ENCODE data around the gene MRPL44.

The MRPL44 gene

DNA sequence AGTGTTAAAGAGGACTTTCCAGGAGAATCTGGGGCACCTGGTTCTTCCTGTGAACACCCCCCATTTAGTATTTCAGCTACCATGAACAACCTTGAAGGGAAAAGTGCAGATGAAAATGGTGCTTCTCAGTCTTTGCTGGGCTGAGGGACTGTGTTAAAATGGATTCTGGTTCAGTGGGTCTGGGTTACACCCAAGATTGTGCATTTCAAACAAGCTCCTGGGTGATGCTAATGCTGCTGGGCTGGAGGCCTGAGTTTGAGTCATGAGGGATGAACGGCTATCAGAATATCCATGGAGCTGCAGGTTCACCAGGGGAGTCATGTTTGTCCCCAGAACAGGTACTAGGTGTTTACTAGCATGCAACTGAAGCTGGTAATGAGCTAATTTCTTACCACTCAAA lies 24.0 kb downstream of the MRPL44 start:
- TF ChIP-seq, protein P1, sequence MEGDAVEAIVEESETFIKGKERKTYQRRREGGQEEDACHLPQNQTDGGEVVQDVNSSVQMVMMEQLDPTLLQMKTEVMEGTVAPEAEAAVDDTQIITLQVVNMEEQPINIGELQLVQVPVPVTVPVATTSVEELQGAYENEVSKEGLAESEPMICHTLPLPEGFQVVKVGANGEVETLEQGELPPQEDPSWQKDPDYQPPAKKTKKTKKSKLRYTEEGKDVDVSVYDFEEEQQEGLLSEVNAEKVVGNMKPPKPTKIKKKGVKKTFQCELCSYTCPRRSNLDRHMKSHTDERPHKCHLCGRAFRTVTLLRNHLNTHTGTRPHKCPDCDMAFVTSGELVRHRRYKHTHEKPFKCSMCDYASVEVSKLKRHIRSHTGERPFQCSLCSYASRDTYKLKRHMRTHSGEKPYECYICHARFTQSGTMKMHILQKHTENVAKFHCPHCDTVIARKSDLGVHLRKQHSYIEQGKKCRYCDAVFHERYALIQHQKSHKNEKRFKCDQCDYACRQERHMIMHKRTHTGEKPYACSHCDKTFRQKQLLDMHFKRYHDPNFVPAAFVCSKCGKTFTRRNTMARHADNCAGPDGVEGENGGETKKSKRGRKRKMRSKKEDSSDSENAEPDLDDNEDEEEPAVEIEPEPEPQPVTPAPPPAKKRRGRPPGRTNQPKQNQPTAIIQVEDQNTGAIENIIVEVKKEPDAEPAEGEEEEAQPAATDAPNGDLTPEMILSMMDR (conservative IDR thresholded peaks at IDR 0.05; ENCODE audit: low read length) = no peak
- H3K4me3 ChIP-seq (ENCODE audit: low read length) = no peak overlapping the region
- no peak for DNase-seq (ENCODE audit: low read depth)

DNA sequence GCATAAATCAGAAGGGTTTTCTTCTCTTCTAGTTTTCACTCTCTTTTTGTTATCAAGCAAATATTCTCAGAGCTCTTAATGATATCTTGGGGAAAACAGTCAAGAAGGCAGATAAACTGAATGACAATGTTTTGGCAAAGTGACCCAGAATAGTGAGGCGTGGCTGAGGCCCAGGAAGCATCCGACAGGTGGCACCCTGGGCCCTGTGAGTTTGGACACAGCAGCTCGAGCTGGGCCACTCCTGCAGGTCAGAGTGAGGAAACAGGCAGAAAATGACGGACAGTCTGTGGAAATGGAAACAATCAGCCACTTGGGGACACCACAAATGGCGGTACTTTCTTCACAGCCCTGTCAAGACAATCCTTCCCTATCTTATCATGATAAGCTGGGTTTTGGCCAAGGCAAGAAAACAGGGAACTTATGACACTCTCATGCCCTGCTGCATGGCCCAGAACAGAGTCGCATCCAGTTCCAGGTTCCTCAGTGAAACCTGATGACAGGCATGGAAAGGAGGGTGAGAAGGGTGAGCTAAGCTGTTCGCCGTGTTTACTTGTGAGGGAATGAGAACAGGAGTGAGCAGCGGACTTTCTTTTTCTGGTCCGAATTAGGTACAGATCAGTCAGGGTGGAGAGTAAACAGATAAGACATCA lies 32.1 kb downstream of the MRPL44 start:
- TF ChIP-seq, protein P1 (conservative IDR thresholded peaks at IDR 0.05; ENCODE audit: low read length) = no peak
- no peak overlapping the region for H3K4me3 ChIP-seq (ENCODE audit: low read length)
- no peak for DNase-seq (ENCODE audit: low read depth)

DNA sequence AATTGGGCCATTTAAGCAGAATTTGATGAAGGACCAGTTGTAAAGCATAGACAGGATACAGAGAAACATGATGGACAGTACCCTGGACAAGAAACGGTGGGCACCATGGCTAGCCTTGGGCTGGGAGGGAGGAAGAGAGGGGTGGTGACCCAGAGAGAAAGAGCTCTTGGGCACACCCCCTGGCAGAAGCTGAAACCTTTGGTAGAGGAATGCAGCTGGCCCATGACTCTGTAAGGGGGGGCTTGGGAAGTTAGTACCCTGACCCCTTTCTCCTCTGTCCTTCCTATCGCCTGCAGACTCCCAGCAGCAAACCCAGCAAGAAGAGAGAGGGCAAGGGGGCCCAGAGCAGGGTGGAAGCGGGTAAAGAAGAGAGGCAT lies 32.6 kb downstream of the MRPL44 start:
- DNase-seq (ENCODE audit: low read depth) = no peak
- H3K4me3 ChIP-seq (ENCODE audit: low read length) = no peak overlapping the region
- TF ChIP-seq, protein P1 (conservative IDR thresholded peaks at IDR 0.05; ENCODE audit: low read length) = no peak

GRCh38 chr2:223991611-223992010 lies 34.3 kb downstream of the MRPL44 start:
- TF ChIP-seq, protein P1 (conservative IDR thresholded peaks at IDR 0.05; ENCODE audit: low read length) = no peak
- no peak overlapping the region for H3K4me3 ChIP-seq (ENCODE audit: low read length)
- no peak for DNase-seq (ENCODE audit: low read depth)

DNA sequence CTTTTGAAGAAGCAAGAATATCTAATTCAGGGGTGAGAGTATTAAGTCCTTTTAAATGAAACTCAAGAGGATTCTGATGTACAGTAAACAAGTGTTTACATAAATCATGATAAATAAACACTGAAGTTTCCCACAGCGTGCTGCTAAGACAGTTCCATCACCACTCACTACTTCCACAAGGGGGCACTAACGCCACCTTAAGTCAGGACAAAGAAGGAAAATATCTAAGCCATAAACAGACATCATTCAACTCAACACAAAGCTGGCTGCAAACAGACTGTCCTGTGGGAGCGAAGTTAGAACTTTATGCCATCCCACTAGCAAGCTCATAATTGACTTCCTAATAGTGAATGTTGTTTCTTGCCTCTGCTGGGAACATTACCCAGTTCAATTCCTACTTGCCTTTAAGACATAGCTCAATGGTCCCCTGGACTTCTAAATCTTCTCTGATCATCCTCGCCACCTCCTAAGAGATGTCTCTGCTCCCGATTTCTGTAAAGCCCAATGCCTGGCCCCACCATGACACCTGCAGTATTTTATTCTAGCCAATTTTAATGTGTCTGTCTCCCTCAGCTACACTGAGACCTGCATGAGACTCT lies 36.5 kb downstream of the MRPL44 start:
- peak; percentile 89 for DNase-seq (ENCODE audit: low read depth)
- no peak overlapping the region for H3K4me3 ChIP-seq (ENCODE audit: low read length)
- TF ChIP-seq, protein P1 (conservative IDR thresholded peaks at IDR 0.05; ENCODE audit: low read length) = peak; percentile 93

GRCh38 chr2:223994562-223995162 lies 37.4 kb downstream of the MRPL44 start:
- no peak overlapping the region for H3K4me3 ChIP-seq (ENCODE audit: low read length)
- DNase-seq (ENCODE audit: low read depth) = no peak
- TF ChIP-seq, protein P1 (conservative IDR thresholded peaks at IDR 0.05; ENCODE audit: low read length) = no peak

DNA sequence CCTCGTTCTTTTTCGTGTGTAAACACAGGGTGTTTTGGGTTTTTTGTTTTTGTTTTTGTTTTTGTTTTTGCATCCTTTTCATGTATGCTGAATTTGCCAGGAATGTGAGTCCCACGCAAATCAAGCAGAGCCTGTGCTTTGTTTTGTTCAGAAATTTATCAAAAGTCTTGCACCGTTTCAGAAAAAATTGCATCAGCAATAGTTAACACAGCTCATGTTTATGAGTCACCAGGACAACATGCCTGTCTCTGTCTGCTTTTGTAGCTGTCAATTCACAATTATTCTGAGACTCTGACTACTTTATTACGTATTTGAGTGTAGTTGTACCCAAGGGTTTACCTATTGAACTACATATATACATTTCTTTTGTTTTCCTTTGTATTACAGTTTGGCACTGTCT lies 38.3 kb downstream of the MRPL44 start:
- peak; percentile 71 for DNase-seq (ENCODE audit: low read depth)
- TF ChIP-seq, protein P1 (conservative IDR thresholded peaks at IDR 0.05; ENCODE audit: low read length) = no peak
- H3K4me3 ChIP-seq (ENCODE audit: low read length) = no peak overlapping the region

All from AG10803 (cell line).